Stimulated activated CD4-positive, alpha-beta T cell treated with anti-CD3 and anti-CD28 coated beads, Interleukin-12 subunit alpha, Interleukin-12 subunit beta, amount 100 ng/mL, for 24 hours (primary cell): Measurements from ENCODE around the gene PPFIBP2.
"Not testable (repeated sequence)": the region's sequence is repeated elsewhere in the genome, so short reads cannot be mapped to it uniquely, and the experiment has no call there.

Source experiments
- DNase-seq, 2 experiments: peaks; one replicate each; pipeline ENCODE4 v3.0.0-alpha.2; 2020; ENCODE audit warnings: low read depth in 2 of 2

Gene PPFIBP2

GRCh38 chr11:7499081-7499480 lies 14.7 kb upstream of the PPFIBP2 start:
- no peak for DNase-seq

GRCh38 chr11:7500251-7500650 lies 13.5 kb upstream of the PPFIBP2 start:
- no peak for DNase-seq

- no peak for DNase-seq
Observed at GRCh38 chr11:7501251-7501650, 12.5 kb upstream of the PPFIBP2 start.

GRCh38 chr11:7501894-7502293 lies 11.9 kb upstream of the PPFIBP2 start:
- no peak for DNase-seq

GRCh38 chr11:7506243-7506642 lies 7.6 kb upstream of the PPFIBP2 start:
- DNase-seq = no peak

- no peak for DNase-seq
Observed at GRCh38 chr11:7508087-7508486, 5.7 kb upstream of the PPFIBP2 start.

GRCh38 chr11:7509966-7510365 lies 3.8 kb upstream of the PPFIBP2 start:
- no peak for DNase-seq

- DNase-seq = no peak
Observed at GRCh38 chr11:7511401-7511800, 2.4 kb upstream of the PPFIBP2 start.

GRCh38 chr11:7512525-7513233 lies 1.1 kb upstream of the PPFIBP2 start:
- DNase-seq = no peak

GRCh38 chr11:7514099-7514591 lies 346 bp downstream of the PPFIBP2 start:
- DNase-seq = no peak

GRCh38 chr11:7515447-7515886 lies 1.7 kb downstream of the PPFIBP2 start:
- DNase-seq = no peak

GRCh38 chr11:7516475-7516874 lies 2.7 kb downstream of the PPFIBP2 start:
- DNase-seq = no peak

GRCh38 chr11:7517743-7518142 lies 3.9 kb downstream of the PPFIBP2 start:
- not testable (repeated sequence) for DNase-seq

- no peak for DNase-seq
Observed at GRCh38 chr11:7518811-7519562, 5.2 kb downstream of the PPFIBP2 start.

GRCh38 chr11:7520011-7520942 lies 6.5 kb downstream of the PPFIBP2 start:
- no peak for DNase-seq

GRCh38 chr11:7520981-7521487 lies 7.2 kb downstream of the PPFIBP2 start:
- DNase-seq = no peak

- DNase-seq = no peak
Observed at GRCh38 chr11:7522121-7522520, 8.3 kb downstream of the PPFIBP2 start.

GRCh38 chr11:7522546-7522945 lies 8.7 kb downstream of the PPFIBP2 start:
- DNase-seq = no peak

GRCh38 chr11:7523416-7524210 lies 9.8 kb downstream of the PPFIBP2 start:
- no peak for DNase-seq

GRCh38 chr11:7524462-7525235 lies 10.8 kb downstream of the PPFIBP2 start:
- DNase-seq = no peak
